Keratinocyte (primary cell): ENCODE measurements around the gene WDR17.

Source experiments
- EZH2 ChIP-seq: IDR thresholded peaks from one replicate; pipeline ENCODE4 v1.6.1; 2012; ENCODE audit warnings: inconsistent platforms, mild to moderate bottlenecking, low read length, moderate library complexity
- TF ChIP-seq, protein P1 (sequence below), 3 experiments: IDR thresholded peaks in 1 of 3; conservative IDR thresholded peaks in 1 of 3; optimal IDR thresholded peaks in 1 of 3; 2 replicates in 2 of 3; 3 replicates in 1 of 3; pipeline versions ENCODE3 to v1.5.1; 2011; ENCODE audit warnings: low read length in 3 of 3, mild to moderate bottlenecking in 3 of 3, moderate library complexity in 2 of 3, control low read depth in 1 of 3, inconsistent platforms in 1 of 3; ENCODE audit not compliant: insufficient read depth in 2 of 3; ENCODE audit errors: extremely low read depth in 1 of 3

- no peak for TF ChIP-seq EZH2
- TF ChIP-seq, protein P1, sequence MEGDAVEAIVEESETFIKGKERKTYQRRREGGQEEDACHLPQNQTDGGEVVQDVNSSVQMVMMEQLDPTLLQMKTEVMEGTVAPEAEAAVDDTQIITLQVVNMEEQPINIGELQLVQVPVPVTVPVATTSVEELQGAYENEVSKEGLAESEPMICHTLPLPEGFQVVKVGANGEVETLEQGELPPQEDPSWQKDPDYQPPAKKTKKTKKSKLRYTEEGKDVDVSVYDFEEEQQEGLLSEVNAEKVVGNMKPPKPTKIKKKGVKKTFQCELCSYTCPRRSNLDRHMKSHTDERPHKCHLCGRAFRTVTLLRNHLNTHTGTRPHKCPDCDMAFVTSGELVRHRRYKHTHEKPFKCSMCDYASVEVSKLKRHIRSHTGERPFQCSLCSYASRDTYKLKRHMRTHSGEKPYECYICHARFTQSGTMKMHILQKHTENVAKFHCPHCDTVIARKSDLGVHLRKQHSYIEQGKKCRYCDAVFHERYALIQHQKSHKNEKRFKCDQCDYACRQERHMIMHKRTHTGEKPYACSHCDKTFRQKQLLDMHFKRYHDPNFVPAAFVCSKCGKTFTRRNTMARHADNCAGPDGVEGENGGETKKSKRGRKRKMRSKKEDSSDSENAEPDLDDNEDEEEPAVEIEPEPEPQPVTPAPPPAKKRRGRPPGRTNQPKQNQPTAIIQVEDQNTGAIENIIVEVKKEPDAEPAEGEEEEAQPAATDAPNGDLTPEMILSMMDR (optimal IDR thresholded peaks at IDR 0.05 in 1 of 3, IDR thresholded peaks at IDR 0.05 in 1 of 3, conservative IDR thresholded peaks at IDR 0.05 in 1 of 3; ENCODE audit: extremely low read depth in 1 of 3, insufficient read depth in 2 of 3, low read length in 3 of 3) = no peak
These were observed 127.5 kb downstream of the WDR17 start for GRCh38 chr4:176193126-176193525.
